Liver (tissue), 9 donors: ENCODE measurements around the gene CRB1. TPM values are rescaled to one million over a fixed set of nuclear protein-coding genes. Genes with fewer than 3 reads are reported as not detected.

Experiments
- DNase-seq: peaks from one replicate; pipeline ENCODE4 v3.0.0-alpha.2; 2017; ENCODE audit warnings: low spot score
- H3K27ac ChIP-seq, 2 donors: one replicate each; pipeline ENCODE4 v1.7.0; 2013; ENCODE audit warnings: inconsistent platforms in 2 of 2, low read length in 2 of 2, control low read depth in 1 of 2, low read depth in 1 of 2, mild to moderate bottlenecking in 1 of 2
- H3K27me3 ChIP-seq, 4 donors: one replicate each; pipeline versions ENCODE4 v1.6.1 to v1.7.0; 2013; ENCODE audit warnings: low read length in 3 of 4, inconsistent platforms in 1 of 4, mild to moderate bottlenecking in 1 of 4, moderate library complexity in 1 of 4; ENCODE audit not compliant: control insufficient read depth in 4 of 4, insufficient read depth in 4 of 4
- H3K36me3 ChIP-seq, 4 donors: one replicate each; pipeline versions ENCODE4 v1.6.1 to v1.7.0; 2013; ENCODE audit warnings: low read length in 3 of 4, mild to moderate bottlenecking in 3 of 4, low read depth in 1 of 4, moderate library complexity in 1 of 4; ENCODE audit not compliant: control insufficient read depth in 4 of 4, insufficient read depth in 3 of 4
- H3K4me1 ChIP-seq, 4 donors: one replicate each; pipeline versions ENCODE4 v1.6.1 to v1.7.0; 2013; ENCODE audit warnings: low read length in 3 of 4, mild to moderate bottlenecking in 3 of 4, moderate library complexity in 1 of 4; ENCODE audit not compliant: control insufficient read depth in 4 of 4, insufficient read depth in 4 of 4
- H3K4me3 ChIP-seq, 3 donors: one replicate each; pipeline versions ENCODE4 v1.6.1 to v1.7.0; 2013; ENCODE audit warnings: low read length in 3 of 3, control low read depth in 1 of 3, low read depth in 1 of 3, mild to moderate bottlenecking in 1 of 3
- H3K9ac ChIP-seq, 2 donors: one replicate each; pipeline ENCODE4 v1.7.0; 2013; ENCODE audit warnings: low read length in 2 of 2, mild to moderate bottlenecking in 2 of 2, moderate library complexity in 2 of 2, control low read depth in 1 of 2, low read depth in 1 of 2
- H3K9me3 ChIP-seq, 4 donors: one replicate each; pipeline versions ENCODE4 v1.6.1 to v1.7.0; 2013; ENCODE audit warnings: low read length in 3 of 4; ENCODE audit not compliant: control insufficient read depth in 4 of 4
- EGR1 ChIP-seq, 2 donors: IDR thresholded peaks; 2 replicates each; pipeline ENCODE4 v1.6.1; 2016 to 2018; ENCODE audit warnings: antibody characterized with exemption in 2 of 2, low read depth in 2 of 2
- FOXA1 ChIP-seq: IDR thresholded peaks from 2 replicates; pipeline ENCODE4 v1.6.1; 2016; ENCODE audit warnings: antibody characterized with exemption
- FOXA2 ChIP-seq: IDR thresholded peaks from 2 replicates; pipeline ENCODE4 v1.6.1; 2016; ENCODE audit warnings: antibody characterized with exemption
- HNF4A ChIP-seq, 2 donors: conservative IDR thresholded peaks; 2 replicates each; pipeline ENCODE4 v1.6.1; 2016; ENCODE audit warnings: antibody characterized with exemption in 2 of 2, mild to moderate bottlenecking in 2 of 2
- HNF4G ChIP-seq: IDR thresholded peaks from 2 replicates; pipeline ENCODE4 v1.6.1; 2016; ENCODE audit warnings: antibody characterized with exemption
- JUND ChIP-seq, 2 donors: IDR thresholded peaks; 2 replicates each; pipeline ENCODE4 v1.6.1; 2016; ENCODE audit warnings: antibody characterized with exemption in 2 of 2
- NR2F2 ChIP-seq: IDR thresholded peaks from 2 replicates; pipeline ENCODE4 v1.6.1; 2016; ENCODE audit warnings: antibody characterized with exemption
- RAD21 ChIP-seq, 2 donors: IDR thresholded peaks; 2 replicates each; pipeline ENCODE4 v1.6.1; 2016; ENCODE audit warnings: antibody characterized with exemption in 2 of 2, mild to moderate bottlenecking in 2 of 2
- RXRA ChIP-seq, 2 donors: IDR thresholded peaks; 2 replicates each; pipeline ENCODE4 v1.6.1; 2017 to 2018; ENCODE audit warnings: antibody characterized with exemption in 2 of 2, mild to moderate bottlenecking in 1 of 2
- YY1 ChIP-seq: IDR thresholded peaks from 2 replicates; pipeline ENCODE4 v1.6.1; 2016; ENCODE audit warnings: antibody characterized with exemption, mild to moderate bottlenecking
- WGBS: extraction: QIAGEN DNeasy Blood & Tissue Kit; methylation state at CpG from one replicate; pipeline ENCODE4 v1.1.7; 2013; 5-methylcytosine and 5-hydroxymethylcytosine counted together
- polyA plus RNA-seq, 2 donors: library from polyadenylated mRNA; stranded (reverse) in 1 of 2; unstranded in 1 of 2; fragments of 200-250 nt in 1 of 2; fragments of >200 nt in 1 of 2; fragmentation: Nextera tagmentation in 1 of 2; extraction: Ambion mirVana in 1 of 2; gene quantifications; one replicate each; pipeline versions ENCODE4 v1.2.1 to v1.2.3, GENCODE V29; 2013 to 2015
- total RNA-seq, 2 donors: library from RNA; depleted of rRNA; stranded (reverse); fragments of >200 nt; gene quantifications; one replicate each; pipeline ENCODE4 v1.2.3, GENCODE V29; 2014
- TF ChIP-seq, protein P1 (sequence below): IDR thresholded peaks from 2 replicates; pipeline ENCODE4 v1.6.1; 2016; ENCODE audit warnings: antibody characterized with exemption
- TF ChIP-seq, protein P2 (sequence below): IDR thresholded peaks from 2 replicates; pipeline ENCODE4 v1.6.1; 2016; ENCODE audit warnings: antibody characterized with exemption
- TF ChIP-seq, protein P3 (sequence below): fragments of 150-350 bp; IDR thresholded peaks from 2 replicates; pipeline ENCODE4 v1.5.1; 2017; ENCODE audit warnings: improper control_type of control experiment, low read depth, low read length; ENCODE audit not compliant: missing input control
- TF ChIP-seq, protein P4 (sequence below): IDR thresholded peaks from 2 replicates; pipeline ENCODE4 v1.6.1; 2016; ENCODE audit warnings: antibody characterized with exemption, mild to moderate bottlenecking
- donor health status: healthy.
- donor health status: healthy.
- donor health status: healthy.
- donor health status: healthy.
- donor health status: healthy.

CRB1 gene
- total and polyA plus RNA-seq, 4 donors: 5.1 TPM; not detected in 3

DNA sequence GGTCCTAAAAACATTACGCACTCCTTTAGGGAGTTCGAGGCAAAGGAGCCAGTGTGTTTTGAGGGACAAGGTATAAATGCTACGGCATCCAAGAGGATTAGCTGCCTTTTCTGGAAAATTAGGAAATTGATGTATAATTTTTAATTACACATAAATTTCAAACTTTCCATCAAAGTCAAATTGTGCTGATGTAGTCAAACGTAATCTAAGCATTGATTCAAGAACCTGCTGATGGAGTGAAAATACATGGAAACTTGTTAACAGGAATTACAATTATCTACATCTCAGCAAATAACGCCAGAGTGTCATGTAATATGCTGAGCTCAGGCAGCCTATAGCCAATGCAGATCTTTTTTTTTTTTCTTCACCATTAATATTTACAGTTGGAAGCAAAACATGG is 194.5 kb downstream of the CRB1 start:
- TF ChIP-seq, protein P1, sequence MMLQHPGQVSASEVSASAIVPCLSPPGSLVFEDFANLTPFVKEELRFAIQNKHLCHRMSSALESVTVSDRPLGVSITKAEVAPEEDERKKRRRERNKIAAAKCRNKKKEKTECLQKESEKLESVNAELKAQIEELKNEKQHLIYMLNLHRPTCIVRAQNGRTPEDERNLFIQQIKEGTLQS: no peak
- no peak for TF ChIP-seq FOXA1
- TF ChIP-seq EGR1 (IDR thresholded peaks at IDR 0.05; ENCODE audit: low read depth in 2 of 2): no peak
- TF ChIP-seq YY1: no peak
- no peak for TF ChIP-seq NR2F2
- no peak for TF ChIP-seq RAD21 (IDR thresholded peaks at IDR 0.05)
- TF ChIP-seq, protein P2, sequence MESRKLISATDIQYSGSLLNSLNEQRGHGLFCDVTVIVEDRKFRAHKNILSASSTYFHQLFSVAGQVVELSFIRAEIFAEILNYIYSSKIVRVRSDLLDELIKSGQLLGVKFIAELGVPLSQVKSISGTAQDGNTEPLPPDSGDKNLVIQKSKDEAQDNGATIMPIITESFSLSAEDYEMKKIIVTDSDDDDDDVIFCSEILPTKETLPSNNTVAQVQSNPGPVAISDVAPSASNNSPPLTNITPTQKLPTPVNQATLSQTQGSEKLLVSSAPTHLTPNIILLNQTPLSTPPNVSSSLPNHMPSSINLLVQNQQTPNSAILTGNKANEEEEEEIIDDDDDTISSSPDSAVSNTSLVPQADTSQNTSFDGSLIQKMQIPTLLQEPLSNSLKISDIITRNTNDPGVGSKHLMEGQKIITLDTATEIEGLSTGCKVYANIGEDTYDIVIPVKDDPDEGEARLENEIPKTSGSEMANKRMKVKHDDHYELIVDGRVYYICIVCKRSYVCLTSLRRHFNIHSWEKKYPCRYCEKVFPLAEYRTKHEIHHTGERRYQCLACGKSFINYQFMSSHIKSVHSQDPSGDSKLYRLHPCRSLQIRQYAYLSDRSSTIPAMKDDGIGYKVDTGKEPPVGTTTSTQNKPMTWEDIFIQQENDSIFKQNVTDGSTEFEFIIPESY: no peak
- TF ChIP-seq, protein P3, sequence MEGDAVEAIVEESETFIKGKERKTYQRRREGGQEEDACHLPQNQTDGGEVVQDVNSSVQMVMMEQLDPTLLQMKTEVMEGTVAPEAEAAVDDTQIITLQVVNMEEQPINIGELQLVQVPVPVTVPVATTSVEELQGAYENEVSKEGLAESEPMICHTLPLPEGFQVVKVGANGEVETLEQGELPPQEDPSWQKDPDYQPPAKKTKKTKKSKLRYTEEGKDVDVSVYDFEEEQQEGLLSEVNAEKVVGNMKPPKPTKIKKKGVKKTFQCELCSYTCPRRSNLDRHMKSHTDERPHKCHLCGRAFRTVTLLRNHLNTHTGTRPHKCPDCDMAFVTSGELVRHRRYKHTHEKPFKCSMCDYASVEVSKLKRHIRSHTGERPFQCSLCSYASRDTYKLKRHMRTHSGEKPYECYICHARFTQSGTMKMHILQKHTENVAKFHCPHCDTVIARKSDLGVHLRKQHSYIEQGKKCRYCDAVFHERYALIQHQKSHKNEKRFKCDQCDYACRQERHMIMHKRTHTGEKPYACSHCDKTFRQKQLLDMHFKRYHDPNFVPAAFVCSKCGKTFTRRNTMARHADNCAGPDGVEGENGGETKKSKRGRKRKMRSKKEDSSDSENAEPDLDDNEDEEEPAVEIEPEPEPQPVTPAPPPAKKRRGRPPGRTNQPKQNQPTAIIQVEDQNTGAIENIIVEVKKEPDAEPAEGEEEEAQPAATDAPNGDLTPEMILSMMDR: no peak
- TF ChIP-seq, protein P4, sequence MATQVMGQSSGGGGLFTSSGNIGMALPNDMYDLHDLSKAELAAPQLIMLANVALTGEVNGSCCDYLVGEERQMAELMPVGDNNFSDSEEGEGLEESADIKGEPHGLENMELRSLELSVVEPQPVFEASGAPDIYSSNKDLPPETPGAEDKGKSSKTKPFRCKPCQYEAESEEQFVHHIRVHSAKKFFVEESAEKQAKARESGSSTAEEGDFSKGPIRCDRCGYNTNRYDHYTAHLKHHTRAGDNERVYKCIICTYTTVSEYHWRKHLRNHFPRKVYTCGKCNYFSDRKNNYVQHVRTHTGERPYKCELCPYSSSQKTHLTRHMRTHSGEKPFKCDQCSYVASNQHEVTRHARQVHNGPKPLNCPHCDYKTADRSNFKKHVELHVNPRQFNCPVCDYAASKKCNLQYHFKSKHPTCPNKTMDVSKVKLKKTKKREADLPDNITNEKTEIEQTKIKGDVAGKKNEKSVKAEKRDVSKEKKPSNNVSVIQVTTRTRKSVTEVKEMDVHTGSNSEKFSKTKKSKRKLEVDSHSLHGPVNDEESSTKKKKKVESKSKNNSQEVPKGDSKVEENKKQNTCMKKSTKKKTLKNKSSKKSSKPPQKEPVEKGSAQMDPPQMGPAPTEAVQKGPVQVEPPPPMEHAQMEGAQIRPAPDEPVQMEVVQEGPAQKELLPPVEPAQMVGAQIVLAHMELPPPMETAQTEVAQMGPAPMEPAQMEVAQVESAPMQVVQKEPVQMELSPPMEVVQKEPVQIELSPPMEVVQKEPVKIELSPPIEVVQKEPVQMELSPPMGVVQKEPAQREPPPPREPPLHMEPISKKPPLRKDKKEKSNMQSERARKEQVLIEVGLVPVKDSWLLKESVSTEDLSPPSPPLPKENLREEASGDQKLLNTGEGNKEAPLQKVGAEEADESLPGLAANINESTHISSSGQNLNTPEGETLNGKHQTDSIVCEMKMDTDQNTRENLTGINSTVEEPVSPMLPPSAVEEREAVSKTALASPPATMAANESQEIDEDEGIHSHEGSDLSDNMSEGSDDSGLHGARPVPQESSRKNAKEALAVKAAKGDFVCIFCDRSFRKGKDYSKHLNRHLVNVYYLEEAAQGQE: no peak
- no peak for TF ChIP-seq RXRA (IDR thresholded peaks at IDR 0.05)
- no peak for TF ChIP-seq HNF4G
- no peak for TF ChIP-seq FOXA2
- no peak for TF ChIP-seq JUND (IDR thresholded peaks at IDR 0.05)
- H3K9me3 ChIP-seq: no peaks in the 10 kb centered on the region
- no peak for DNase-seq
- no peaks in the 10 kb centered on the region for H3K27me3 ChIP-seq
- H3K4me1 ChIP-seq: peaks cover 0 to 4% (median 0%) of the 10 kb centered on the region in 4 donors
- no peak overlapping the region for H3K9ac ChIP-seq
- no peak overlapping the region for H3K27ac ChIP-seq
- no peak overlapping the region for H3K4me3 ChIP-seq
- 92% methylated on average over 5 of the region's 5 CpGs for WGBS
- H3K36me3 ChIP-seq: no peaks in the 10 kb centered on the region

DNA sequence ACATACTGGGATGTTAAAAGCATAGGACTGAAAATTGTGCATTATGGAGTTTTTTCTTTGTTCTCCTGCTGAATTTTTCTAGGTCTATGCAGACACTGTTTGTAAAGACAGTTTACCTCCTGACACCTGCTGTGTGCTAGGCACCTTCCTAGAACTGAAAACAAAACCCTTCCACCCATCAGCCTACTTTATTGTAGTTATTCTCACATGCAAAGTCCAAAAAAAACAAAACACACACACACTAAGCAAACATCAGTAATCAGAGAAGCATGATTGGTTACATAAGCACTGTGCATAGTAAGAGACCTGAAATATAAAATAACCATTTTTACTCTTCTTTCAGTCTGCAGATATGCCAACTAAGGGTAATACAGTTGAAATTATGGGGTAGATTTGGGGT is 195.1 kb downstream of the CRB1 start:
- Histone ChIP-seq H3K4me3 (no peak overlapping the region), H3K9ac (no peak overlapping the region), H3K9me3 (no peaks in the 10 kb centered on the region), H3K4me1 (peaks cover 0 to 4% (median 0%) of the 10 kb centered on the region in 4 donors), H3K27me3 (no peaks in the 10 kb centered on the region), H3K27ac (no peak overlapping the region), H3K36me3 (no peaks in the 10 kb centered on the region)
- TF ChIP-seq HNF4A (conservative IDR thresholded peaks at IDR 0.05): peak in 1 of 2 donors; percentile 13
- TF ChIP-seq, protein P3: no peak
- DNase-seq: no peak
